DMS53 (cell line): ENCODE results near the gene IRAK1.
"Not testable (repeated sequence)": the region's sequence is repeated elsewhere in the genome, so short reads cannot be mapped to it uniquely, and the experiment has no call there.

Experiments used
- DNase-seq: peaks from one replicate; lab custom pipeline; 2025; lab: John Stamatoyannopoulos, UW

IRAK1 gene

DNA sequence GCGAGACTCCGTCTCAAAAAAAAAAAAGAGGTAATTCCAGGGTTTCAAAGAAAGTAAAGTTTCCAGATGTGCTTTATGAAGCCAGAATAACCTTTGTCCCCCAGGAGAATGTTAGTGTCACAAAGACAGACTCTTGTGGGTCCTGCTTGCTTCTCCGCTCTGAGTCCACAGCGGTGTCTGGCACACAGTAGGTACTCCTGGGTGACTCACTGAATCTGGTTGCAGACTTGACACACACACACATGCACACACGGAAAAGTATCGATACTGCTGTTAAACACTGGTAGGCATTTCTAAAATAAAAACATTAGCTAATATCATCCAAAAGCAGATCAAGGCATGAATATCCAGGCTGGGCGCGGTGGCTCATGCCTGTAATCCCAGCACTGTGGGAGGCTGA, 24.2 kb downstream of the IRAK1 start:
- DNase-seq, result no peak

DNA sequence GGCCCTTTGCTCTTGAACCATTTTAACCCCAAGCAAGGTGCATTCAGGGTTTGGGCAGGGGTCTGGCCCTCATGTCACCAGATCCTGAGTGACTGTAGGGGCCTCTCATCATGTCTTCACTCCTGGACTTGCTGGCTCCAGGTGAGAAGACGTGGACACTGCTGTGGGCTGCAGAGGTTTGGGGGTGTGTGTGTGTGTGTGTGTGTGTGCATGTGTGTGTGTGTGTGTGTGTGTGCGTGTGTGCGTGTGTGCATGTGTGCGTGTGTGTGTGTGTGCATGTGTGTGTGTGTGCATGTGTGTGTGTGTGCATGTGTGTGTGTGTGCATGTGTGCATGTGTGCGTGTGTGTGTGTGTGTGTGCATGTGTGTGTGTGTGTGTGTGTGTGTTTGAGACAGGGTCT, 25.3 kb downstream of the IRAK1 start:
- DNase-seq, result not testable (repeated sequence)

DNA sequence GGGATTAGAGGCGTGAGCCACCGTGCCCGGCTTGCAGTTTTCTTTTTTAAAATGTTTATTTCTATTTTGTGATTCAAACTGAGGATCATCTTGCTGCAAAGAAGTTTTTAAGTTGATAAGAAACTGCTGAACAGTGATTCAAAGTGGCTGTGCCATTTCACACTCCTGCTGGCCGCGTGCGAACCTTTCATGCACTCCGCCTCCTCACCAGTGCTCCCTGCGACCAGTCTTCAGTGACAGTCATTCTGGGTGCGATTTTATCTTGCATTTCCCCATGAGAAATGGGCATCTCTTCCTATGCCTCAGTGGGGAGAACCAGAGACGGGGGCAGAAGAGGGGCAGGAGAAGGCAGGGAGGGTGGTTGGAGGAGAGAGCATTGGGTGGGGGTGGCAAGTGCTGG, 25.7 kb downstream of the IRAK1 start:
- no peak for DNase-seq

- DNase-seq, result no peak
Measured at GRCh38 chrX:153993079-153993478, 26.6 kb downstream of the IRAK1 start.

GRCh38 chrX:153992180-153992579, 27.5 kb downstream of the IRAK1 start:
- DNase-seq, result no peak

DNA sequence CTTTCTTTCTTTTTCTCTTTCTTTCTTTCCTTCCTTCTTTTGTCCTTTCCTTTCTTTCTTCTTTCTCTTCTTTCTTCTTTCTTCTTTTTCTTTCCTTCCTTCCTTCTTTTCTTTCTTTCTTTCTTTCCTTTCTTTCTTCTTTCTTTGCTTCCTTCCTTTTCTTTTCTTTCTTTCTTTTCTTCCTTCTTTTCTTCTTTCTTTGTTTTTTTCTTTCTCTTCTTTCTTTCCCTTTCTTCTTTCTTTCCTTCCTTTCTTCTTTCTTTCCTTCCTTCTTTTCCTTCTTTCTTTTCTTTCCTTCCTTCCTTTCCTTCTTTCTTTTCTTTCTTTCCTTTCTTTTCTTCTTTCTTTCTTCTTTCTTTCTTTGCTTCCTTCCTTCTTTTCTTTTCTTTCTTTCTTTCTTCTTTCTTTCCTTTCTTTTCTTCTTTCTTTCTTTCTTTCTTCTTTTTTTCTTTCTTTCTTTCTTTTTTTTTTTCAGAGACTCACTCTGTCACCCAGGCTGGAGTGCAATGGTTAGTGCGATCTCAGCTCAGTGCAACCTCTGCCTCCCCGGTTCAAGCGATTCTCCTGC, 28.6 kb downstream of the IRAK1 start:
- DNase-seq, result no peak

DNA sequence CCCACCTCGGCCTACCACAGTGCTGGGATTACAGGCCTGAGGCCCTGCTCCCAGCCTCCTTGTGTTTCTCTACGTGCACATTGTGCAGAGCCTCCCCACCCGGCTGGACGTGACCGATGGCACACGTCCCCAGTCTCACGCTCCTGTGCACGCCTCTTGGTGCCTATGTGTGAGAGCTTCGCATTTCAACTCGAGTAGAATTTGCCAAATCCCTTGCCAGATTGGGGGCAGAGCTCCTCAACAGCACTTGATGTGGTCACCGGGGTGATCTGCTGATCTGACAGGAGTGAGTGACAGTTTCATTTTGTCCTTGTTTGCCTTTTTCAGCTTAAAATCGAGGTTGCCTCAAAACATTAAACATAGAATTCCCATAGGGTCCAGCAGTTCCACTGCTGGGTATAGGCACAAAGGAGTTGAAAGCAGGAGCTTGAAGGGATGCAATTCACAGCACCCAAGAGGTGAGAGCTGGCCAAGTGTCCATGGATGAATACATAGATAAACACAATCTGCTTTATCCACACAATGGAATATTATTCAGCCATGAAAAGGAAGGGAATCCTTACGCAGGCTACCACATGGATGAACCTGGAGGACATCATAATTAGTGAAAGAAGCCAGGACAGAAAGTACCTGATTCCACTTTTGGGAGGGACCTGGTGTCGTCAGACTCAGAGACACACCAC, 29.6 kb downstream of the IRAK1 start:
- DNase-seq, result no peak

DNA sequence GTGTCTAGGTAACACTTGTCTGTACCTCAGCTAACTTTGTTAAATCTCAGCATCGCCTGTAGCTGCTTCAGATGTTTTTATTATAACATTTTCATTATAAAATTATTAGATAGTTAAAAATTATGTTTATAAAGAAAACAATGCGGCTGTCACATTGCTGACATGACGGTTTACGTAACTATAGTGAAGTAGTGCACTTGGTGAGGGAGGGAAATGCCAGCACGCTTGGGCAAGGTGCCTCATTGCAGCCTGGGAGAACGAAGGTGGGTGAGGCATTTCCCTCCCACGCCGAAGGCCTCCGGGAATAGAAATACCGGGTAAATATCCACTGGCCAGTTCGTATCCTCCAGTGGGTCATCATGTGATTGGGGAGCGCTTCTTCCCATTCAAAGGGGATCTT, 31.2 kb downstream of the IRAK1 start:
- no peak for DNase-seq

- DNase-seq, result no peak
Measured at GRCh38 chrX:153984351-153985178, 35.1 kb downstream of the IRAK1 start.

- DNase-seq, result no peak
Measured at GRCh38 chrX:153983321-153983801, 36.3 kb downstream of the IRAK1 start.

DNA sequence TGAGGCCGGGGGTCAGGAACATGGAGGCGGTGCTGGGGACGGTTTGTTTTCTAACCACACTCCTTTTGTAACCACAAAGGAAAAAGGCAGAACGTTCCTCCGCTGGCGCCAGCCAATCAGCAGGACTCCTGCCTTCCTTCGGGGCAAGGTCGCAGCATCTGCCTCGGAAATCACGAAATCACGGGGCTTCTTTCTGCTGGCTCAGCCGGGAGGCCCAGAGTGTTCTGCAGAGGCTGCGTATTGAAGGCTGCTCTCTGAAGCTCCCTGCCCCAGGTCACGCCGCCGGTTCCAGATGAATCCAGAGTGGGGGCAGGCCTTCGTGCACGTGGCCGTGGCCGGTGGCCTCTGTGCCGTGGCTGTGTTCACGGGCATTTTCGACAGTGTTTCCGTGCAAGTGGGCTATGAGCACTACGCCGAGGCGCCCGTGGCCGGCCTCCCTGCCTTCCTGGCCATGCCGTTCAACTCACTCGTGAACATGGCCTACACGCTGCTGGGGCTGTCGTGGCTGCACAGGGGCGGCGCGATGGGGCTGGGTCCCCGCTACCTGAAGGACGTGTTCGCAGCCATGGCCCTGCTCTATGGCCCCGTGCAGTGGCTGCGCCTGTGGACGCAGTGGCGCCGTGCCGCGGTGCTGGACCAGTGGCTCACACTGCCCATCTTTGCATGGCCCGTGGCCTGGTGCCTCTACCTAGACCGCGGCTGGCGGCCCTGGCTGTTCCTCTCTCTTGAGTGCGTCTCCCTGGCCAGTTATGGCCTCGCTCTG, 37.8 kb downstream of the IRAK1 start:
- DNase-seq, result no peak

DNA sequence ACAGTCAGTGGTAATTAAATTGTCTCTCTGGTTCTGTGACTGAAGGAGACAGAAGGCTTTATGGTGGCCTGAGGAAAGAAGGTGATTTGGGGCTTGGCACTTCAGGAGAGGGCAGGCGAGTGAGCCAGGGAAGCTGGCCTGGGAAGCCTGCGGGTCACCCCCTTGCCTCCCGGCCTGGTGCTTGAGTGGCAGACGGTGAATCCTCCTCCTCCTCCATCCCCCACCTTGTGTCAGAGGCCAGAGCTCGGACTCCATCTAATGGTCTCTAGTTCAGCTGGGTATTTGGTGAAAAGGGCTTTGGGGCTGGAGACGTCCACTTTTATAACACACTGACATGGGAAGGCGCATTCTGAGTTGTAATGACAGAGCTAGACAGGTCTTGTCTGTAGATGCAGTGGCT, 38.5 kb downstream of the IRAK1 start:
- DNase-seq, result no peak

DNA sequence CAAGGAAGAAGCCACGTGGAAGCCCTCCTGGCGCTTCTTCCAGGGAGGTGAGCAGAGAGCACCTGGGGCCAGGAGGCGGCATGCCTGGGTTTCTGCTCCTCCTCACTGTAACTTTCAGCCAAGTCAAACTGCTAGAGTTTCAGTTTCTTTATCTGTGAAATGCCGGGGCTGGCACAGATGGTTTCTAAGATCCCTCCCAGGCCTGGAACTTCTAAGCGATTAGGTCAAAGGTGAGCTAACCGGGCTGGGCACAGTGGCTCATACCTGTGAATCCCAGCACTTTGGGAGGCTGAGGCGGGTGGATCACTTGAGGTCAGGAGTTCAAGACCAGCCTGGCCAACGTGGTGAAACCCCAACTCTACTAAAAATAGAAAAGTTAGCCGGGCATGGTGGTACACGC, 39.3 kb downstream of the IRAK1 start:
- not testable (repeated sequence) for DNase-seq

DNA sequence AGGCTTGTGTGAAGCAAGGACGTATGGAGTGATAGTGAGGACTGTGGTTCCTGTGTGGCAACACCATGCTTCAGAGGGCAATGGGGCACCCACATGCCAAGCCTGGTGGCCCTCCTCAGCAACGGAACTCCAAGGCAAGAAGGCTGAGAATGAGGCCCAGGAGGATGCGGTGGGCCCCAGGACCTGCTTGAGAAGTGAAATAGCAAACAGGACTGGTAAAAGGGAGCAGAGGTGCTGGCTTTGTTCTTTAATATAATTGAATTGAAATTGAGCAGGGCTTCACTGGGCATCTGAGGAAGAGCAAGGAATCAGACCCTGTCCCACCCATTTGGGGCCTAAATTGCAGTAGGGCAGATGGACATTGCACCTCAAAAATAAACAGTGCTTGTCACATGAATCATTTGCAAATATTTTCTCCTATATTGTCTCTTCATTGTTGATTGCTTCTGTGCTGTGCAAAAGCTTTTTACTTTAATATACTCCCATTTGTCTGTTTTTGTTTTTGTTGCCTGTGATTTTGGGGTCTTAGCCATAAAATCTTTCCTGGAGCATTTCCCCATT, 44.9 kb downstream of the IRAK1 start:
- no peak for DNase-seq

- DNase-seq, result no peak
Measured at GRCh38 chrX:153974003-153974725, 45.5 kb downstream of the IRAK1 start.

DNA sequence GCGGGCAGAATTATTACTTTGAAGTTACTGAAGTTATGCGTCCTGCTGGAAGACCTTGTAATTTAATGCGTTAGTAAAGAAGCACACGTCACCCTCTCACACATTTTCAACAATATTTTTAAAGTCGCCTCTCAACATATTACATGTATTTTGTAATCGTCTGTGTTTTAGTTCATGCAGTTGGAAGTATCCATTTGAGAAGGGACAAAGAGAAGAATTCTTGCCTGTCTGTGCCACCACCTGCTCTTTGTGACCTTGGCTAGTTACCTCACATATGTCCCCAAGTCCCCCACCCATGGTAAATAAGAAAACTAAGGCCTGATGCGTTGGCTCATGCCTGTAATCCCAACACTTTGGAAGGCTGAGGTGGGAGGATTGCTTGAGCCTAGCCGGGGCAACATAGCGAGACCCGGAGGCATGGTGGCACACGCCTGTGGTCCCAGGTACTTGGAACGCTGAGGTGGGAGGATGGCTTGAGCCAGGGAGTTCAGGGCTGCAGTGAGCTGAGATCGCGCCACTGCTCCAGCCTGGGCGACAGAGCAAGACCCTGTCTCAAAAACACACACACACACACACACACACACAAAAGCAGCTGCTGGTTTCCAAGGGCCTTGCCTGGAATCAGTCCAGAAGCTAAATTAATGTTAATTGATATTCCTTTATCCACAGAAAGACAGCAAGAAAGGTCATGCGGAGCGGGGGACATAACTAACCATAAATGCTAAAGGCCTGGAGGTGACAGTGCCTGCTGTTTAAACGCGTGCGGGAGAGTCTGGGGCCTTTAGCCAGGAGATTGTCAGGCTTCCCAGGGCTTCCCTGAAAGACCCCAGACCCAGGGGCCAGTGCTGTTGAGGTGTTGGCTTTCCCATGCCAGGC, 46.3 kb downstream of the IRAK1 start:
- peak; percentile 55 for DNase-seq

DNA sequence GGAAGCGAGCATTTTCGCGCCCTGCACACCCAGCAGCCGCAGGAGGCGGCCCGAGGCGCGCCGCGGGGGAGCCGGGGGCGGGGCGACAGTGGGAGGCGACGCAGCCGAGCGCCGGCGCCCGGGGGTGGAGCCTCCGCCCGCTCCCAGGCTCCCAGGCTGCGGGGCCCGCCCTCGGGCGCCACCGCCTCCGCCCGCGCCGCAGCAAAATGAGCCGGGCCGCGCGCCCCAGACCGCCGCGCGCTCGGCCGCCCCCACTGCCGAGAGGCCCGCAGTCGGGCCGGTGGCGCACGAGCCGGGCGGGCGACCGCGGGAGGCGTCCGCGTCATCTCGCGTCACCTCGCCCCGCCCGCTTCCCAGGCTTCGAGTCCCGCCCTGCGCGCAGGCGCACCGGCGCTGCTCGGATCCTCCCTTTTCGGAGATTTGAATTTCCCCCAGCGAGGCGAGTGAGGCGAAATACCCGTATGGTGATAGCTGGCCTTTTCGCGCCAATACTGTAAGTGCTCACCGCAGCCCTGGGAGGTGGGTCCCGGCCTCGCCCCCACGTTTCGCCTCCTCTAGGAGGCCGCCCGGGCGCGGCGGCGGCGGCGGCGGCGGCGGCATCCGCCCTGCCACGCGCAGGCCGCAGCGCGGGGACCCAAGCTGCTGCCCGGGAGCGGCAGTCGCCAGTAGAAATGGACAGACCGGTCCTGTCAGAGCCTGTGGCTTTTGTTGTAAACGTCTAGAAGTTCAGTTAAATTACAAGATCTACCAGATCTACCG, 47.2 kb downstream of the IRAK1 start, which contains the start of gene TMEM187:
Gene TMEM187 (plus strand): TSS at position 387 of the 759 bp plus-strand sequence. CDS start 9,309 bp downstream, outside the sequence.
- peak; percentile 95 for DNase-seq

GRCh38 chrX:153971450-153972367, 48.0 kb downstream of the IRAK1 start, which contains the start of gene HCFC1:
HCFC1 (minus strand) TSS chrX:153971818; CDS start chrX:153970840, 978 bp downstream.
- DNase-seq, result peak; percentile 94
